Gastroesophageal sphincter (tissue), 4 donors: ENCODE data around the gene C10orf90. TPM values are rescaled to one million over a fixed set of nuclear protein-coding genes. Genes with fewer than 3 reads are reported as not detected.

ENCODE experiments used
- ATAC-seq: fragments of 150-250 bp; one replicate; pipeline ENCODE4 v1.9.1; 2016; ENCODE audit warnings: mild to moderate bottlenecking, moderate library complexity
- H3K27ac ChIP-seq, 4 donors: fragments of 200-600 bp; sonication (generic) in 3 of 4; 1 replicate in 3 of 4; 2 replicates in 1 of 4; pipeline ENCODE4 v1.5.1; 2016 to 2019
- H3K27me3 ChIP-seq: fragments of 200-600 bp; sonication (generic); one replicate; pipeline ENCODE4 v1.5.1; 2019
- H3K36me3 ChIP-seq, 2 donors: fragments of 200-600 bp; sonication (generic); one replicate each; pipeline ENCODE4 v1.5.1; 2019; ENCODE audit warnings: control low read depth in 1 of 2
- H3K4me1 ChIP-seq, 3 donors: fragments of 200-600 bp; sonication (generic); 1 replicate in 2 of 3; 2 replicates in 1 of 3; pipeline ENCODE4 v1.5.1; 2016 to 2019; ENCODE audit warnings: control low read depth in 2 of 3
- H3K4me3 ChIP-seq, 2 donors: fragments of 200-600 bp; sonication (generic); one replicate each; pipeline ENCODE4 v1.5.1; 2019; ENCODE audit warnings: mild to moderate bottlenecking in 1 of 2, moderate library complexity in 1 of 2
- H3K9me3 ChIP-seq, 3 donors: fragments of 200-600 bp; sonication (generic); one replicate each; pipeline ENCODE4 v1.5.1; 2017 to 2019; ENCODE audit warnings: control low read depth in 2 of 3
- EP300 ChIP-seq: sonication (generic); formaldehyde crosslinking; IDR thresholded peaks from one replicate; pipeline ENCODE4 v1.6.1; 2017; ENCODE audit warnings: antibody characterized with exemption, mild to moderate bottlenecking
- POLR2A ChIP-seq, 2 donors: fragments of 450-650 bp; IDR thresholded peaks; one replicate each; pipeline ENCODE4 v1.6.1; 2017; ENCODE audit warnings: antibody characterized with exemption in 2 of 2, mild to moderate bottlenecking in 2 of 2, moderate library complexity in 1 of 2
- POLR2AphosphoS5 ChIP-seq: sonication (generic); formaldehyde crosslinking; IDR thresholded peaks from one replicate; pipeline ENCODE4 v1.6.1; 2017; ENCODE audit warnings: antibody characterized with exemption
- WGBS, 2 donors: methylation state at CpG; one replicate each; pipeline ENCODE4 v1.1.5; 2018; ENCODE audit warnings: low coverage in 1 of 2; 5-methylcytosine and 5-hydroxymethylcytosine counted together
- total RNA-seq, 4 donors: library from RNA; depleted of rRNA; stranded (reverse); fragments of >200 nt; gene quantifications; one replicate each; pipeline ENCODE4 v1.1.0, GENCODE V29; 2016
- TF ChIP-seq, protein P1 (sequence below), 4 experiments: fragments of 200-600 bp in 2 of 4; fragments of 450-650 bp in 2 of 4; sonication (generic) in 1 of 4; IDR thresholded peaks; one replicate each; pipeline ENCODE4 v1.5.1; 2017 to 2019; ENCODE audit warnings: antibody characterized with exemption in 4 of 4, mild to moderate bottlenecking in 2 of 4, moderate library complexity in 2 of 4

The C10orf90 gene
- total RNA-seq, 4 donors from 2014 or later = not detected

DNA sequence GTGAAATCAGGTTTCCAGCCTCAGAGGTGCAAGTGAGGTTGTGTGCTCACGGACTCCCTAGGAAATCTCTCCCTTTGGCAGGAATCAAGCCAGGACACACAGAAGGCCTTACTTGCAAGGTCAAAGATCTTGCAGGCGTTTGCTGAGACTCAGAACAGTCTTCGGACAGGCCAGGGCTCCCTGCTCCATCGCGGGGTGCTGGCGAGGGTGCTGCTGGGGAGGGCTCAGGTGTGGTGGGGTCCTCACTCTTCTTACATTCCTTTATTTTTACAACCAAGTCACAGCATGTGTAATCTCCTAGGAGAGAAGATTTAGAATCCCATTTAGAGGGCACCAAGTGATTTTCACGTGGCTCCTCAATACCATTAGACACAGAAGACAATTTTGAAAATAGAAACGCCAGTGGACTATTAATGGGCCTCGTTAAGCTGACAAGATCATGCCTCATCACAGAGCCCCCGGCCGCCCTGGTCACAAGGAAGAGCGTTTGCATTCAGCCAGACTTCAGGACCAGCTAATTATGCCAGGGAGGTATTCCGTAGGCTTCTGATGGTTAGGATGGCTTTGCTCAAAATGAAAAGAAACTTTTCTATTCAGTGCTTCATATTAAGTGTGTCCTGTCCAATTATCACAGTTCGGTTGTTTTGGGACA is 209.1 kb downstream of the C10orf90 start:
- no peak for TF ChIP-seq EP300
- no peak for TF ChIP-seq POLR2AphosphoS5
- TF ChIP-seq, protein P1, sequence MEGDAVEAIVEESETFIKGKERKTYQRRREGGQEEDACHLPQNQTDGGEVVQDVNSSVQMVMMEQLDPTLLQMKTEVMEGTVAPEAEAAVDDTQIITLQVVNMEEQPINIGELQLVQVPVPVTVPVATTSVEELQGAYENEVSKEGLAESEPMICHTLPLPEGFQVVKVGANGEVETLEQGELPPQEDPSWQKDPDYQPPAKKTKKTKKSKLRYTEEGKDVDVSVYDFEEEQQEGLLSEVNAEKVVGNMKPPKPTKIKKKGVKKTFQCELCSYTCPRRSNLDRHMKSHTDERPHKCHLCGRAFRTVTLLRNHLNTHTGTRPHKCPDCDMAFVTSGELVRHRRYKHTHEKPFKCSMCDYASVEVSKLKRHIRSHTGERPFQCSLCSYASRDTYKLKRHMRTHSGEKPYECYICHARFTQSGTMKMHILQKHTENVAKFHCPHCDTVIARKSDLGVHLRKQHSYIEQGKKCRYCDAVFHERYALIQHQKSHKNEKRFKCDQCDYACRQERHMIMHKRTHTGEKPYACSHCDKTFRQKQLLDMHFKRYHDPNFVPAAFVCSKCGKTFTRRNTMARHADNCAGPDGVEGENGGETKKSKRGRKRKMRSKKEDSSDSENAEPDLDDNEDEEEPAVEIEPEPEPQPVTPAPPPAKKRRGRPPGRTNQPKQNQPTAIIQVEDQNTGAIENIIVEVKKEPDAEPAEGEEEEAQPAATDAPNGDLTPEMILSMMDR (IDR thresholded peaks at IDR 0.05) = no peak
- TF ChIP-seq POLR2A (IDR thresholded peaks at IDR 0.05) = no peak
- 78 to 98% methylated on average over 4 to 5 of the region's 14 CpGs for WGBS, 2 donors
- Histone ChIP-seq H3K36me3 (no peaks in the 10 kb centered on the region), H3K4me3 (no peak overlapping the region), H3K4me1 (no peaks in the 10 kb centered on the region), H3K27me3 (peaks cover 12% of the 10 kb centered on the region), H3K9me3 (no peaks in the 10 kb centered on the region), H3K27ac (no peak overlapping the region)
- ATAC-seq = no peak

DNA sequence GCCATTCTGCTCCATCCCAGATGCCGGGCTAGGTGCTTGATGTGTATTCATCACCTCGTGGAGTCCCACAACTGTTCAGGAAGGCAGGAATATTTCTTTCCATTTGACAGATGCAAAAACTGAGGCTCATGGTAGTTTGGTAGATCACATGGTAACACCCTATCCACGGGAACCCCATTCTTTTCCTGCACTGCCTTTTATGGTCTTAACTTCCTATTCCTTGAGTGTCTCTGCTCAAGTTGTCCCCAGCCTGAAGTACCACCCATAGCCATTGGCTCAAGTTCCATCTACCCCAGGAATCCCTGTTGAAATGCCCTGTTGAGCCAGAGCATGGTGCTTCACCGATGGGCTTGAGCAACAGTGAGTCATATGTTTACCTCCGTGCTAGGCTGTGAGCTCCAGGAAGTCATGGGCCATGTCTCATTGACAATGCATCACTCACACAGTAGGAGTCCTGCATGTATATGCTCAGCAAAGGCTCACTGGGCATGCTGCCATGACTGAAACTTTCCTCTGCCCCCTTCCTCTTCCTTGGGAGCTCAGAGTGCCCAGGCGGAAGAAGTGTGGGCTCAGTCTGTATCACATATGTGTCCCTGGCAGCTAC is 210.5 kb downstream of the C10orf90 start:
- 78 to 94% methylated on average over 2 to 5 of the region's 6 CpGs for whole genome bisulfite sequencing, 2 donors
- TF ChIP-seq, protein P1 (IDR thresholded peaks at IDR 0.05) = no peak
- ATAC-seq = no peak
- Histone ChIP-seq H3K36me3 (no peaks in the 10 kb centered on the region), H3K27me3 (peaks cover 12% of the 10 kb centered on the region), H3K27ac (no peak overlapping the region), H3K4me3 (no peak overlapping the region), H3K9me3 (no peaks in the 10 kb centered on the region), H3K4me1 (no peaks in the 10 kb centered on the region)

DNA sequence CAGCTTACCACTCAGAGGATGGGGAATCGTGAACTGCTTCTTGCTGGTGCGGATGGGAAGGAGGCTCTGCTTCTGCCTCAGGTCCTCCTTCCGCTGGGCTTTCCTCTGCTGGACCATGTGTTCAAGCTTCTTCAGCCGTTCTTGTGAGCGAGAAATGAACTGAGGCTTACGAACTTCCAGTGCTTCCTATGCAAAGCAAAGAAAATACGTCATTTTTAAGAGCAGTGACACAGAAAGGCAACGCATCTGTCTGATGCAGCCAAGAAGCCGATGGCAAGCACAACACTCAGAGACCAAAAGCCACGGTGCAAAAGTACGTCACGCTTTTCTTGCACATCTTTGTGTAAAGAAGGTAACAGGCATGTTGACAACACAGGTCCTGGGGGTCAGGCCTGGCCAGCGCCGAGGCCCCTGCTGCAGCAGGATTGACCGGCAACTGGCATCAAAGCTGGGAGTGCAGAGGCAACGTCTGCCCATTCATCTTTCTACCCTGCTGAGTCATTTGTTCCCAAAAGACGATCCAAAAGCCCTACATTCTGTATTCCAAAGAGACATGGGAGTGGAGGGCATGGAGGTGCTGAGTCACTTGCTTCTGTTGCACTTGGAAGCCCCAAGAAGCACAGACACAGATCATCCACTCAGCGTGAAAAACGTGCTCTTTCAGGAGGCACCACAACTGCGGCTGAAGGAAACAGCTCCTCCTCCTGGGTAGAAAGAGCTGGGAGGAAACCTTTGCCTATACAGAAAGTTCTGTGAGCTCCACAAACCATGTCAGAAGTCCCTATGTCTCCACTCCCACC is 211.3 kb downstream of the C10orf90 start:
- no peaks in the 10 kb centered on the region for H3K4me1 ChIP-seq
- no peak for ATAC-seq
- no peak overlapping the region for H3K4me3 ChIP-seq
- TF ChIP-seq POLR2AphosphoS5 = no peak
- no peak for TF ChIP-seq POLR2A (IDR thresholded peaks at IDR 0.05)
- TF ChIP-seq, protein P1 (IDR thresholded peaks at IDR 0.05) = no peak
- no peak for TF ChIP-seq EP300
- WGBS, 2 donors = 58 to 68% methylated on average over 9 to 10 of the region's 20 CpGs
- H3K36me3 ChIP-seq = no peaks in the 10 kb centered on the region
- no peak overlapping the region for H3K27ac ChIP-seq
- H3K27me3 ChIP-seq = peaks cover 17% of the 10 kb centered on the region
- no peaks in the 10 kb centered on the region for H3K9me3 ChIP-seq

DNA sequence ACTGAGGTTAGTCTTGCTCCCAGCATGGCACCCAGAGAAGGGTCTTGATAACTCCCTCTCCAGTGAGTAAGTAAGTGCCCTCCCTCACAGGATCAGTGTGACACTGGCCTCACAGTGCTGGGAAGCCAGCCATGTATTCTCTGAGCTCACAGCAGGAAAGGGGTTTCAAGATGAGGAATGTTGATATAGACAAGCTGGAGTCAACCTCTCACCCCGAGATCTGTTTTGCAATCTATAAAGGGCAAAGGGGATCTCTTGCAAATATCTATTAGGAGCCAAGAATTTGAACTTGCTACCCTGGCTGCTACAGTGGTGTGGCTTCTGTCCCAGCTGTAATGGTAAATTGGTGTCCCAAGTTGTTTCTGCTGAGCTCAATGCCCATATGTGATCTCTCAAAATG is 212.0 kb downstream of the C10orf90 start:
- Histone ChIP-seq H3K4me1 (no peaks in the 10 kb centered on the region), H3K9me3 (no peaks in the 10 kb centered on the region), H3K27ac (no peak overlapping the region), H3K27me3 (peaks cover 17% of the 10 kb centered on the region), H3K4me3 (no peak overlapping the region), H3K36me3 (no peaks in the 10 kb centered on the region)
- no peak for ATAC-seq
- no CpG with 5 or more reads among the region's 1 CpG for WGBS, 2 donors
- TF ChIP-seq EP300 = no peak
- TF ChIP-seq, protein P1 (IDR thresholded peaks at IDR 0.05) = no peak
- TF ChIP-seq POLR2A (IDR thresholded peaks at IDR 0.05) = no peak
- TF ChIP-seq POLR2AphosphoS5 = peak; percentile 12
